HCT116 (cell line): Measurements from ENCODE around the gene TLR2. TPM values are rescaled to one million over a fixed set of nuclear protein-coding genes. Genes with fewer than 3 reads are reported as not detected.

ENCODE experiments used
- ATAC-seq: fragments of 200-7000 bp; cut with Tn5 transposase; 2 replicates; pipeline ENCODE4 v1.9.1; 2020; ENCODE audit warnings: mild to moderate bottlenecking, moderate library complexity
- Bru-seq: library from RNA; stranded (reverse); fragments of 400-500 nt; gene quantifications from one replicate; lab custom pipeline; 2021; lab: Mats Ljungman, UMichigan
- BruChase-seq, 2 experiments: library from RNA; stranded (reverse); fragments of 400-500 nt; gene quantifications; one replicate each; lab custom pipeline; 2021; lab: Mats Ljungman, UMichigan
- BruUV-seq: library from RNA; stranded (reverse); fragments of 400-500 nt; replicated peaks from 2 replicates; lab custom pipeline; 2021; lab: Mats Ljungman, UMichigan
- CTCF ChIA-PET: fragments of 300-600 bp; sonication (Branson Sonifier 250); formaldehyde crosslinking; loops from one replicate; lab custom pipeline; 2021; ENCODE audit warnings: antibody characterized with exemption; lab: Charles Lee
- POLR2A ChIA-PET: fragments of 300-600, 350-600 bp; sonication (Branson Sonifier 250); formaldehyde crosslinking; loops from one replicate; lab custom pipeline; 2021; ENCODE audit warnings: antibody characterized with exemption; lab: Charles Lee
- RAD21 ChIA-PET, 2 experiments: fragments of 300-600 bp; sonication (Branson Sonifier 250); formaldehyde crosslinking; loops; one replicate each; lab custom pipeline; 2023; ENCODE audit warnings: low total read pairs in 2 of 2; ENCODE audit not compliant: uncharacterized antibody in 2 of 2, unreplicated experiment in 2 of 2, low non-redundant PET in 1 of 2; lab: Charles Lee
- DNase-seq: peaks from one replicate; pipeline ENCODE4 v3.0.0-alpha.2; 2010; ENCODE audit warnings: low read depth, low spot score
- H2AFZ ChIP-seq: fragments of 200-600 bp; shearing (Covaris generic), sonication (generic); 2 replicates; pipeline ENCODE4 v1.6.1; 2017; ENCODE audit warnings: low read depth, mixed run types, mixed read lengths, antibody characterized with exemption, low read length; ENCODE audit not compliant: poor library complexity, severe bottlenecking
- H3K27ac ChIP-seq: 2 replicates; pipeline ENCODE4 v1.5.1; 2012; ENCODE audit warnings: low read depth, low read length
- H3K27me3 ChIP-seq: fragments of 200-600 bp; sonication (generic); 2 replicates; pipeline ENCODE4 v1.6.1; 2016; ENCODE audit warnings: mixed run types, low read length, mixed read lengths; ENCODE audit not compliant: insufficient read depth
- H3K36me3 ChIP-seq, 2 experiments: fragments of 200-500 bp in 1 of 2; fragments of 200-600 bp in 1 of 2; sonication (Bioruptor generic) in 1 of 2; sonication (generic) in 1 of 2; 2 replicates each; pipeline versions ENCODE4 v1.5.1 to v1.6.1; 2014 to 2016; ENCODE audit warnings: low read length in 2 of 2, inconsistent platforms in 1 of 2, mixed read lengths in 1 of 2, mixed run types in 1 of 2; ENCODE audit not compliant: insufficient read depth in 2 of 2, control insufficient read depth in 1 of 2
- H3K4me1 ChIP-seq, 2 experiments: fragments of 200-600 bp in 1 of 2; sonication (generic) in 1 of 2; 2 replicates each; pipeline versions ENCODE4 v1.5.1 to v1.6.1; 2012 to 2017; ENCODE audit warnings: low read length in 2 of 2, inconsistent platforms in 1 of 2, mild to moderate bottlenecking in 1 of 2, mixed read lengths in 1 of 2, mixed run types in 1 of 2, moderate library complexity in 1 of 2; ENCODE audit not compliant: insufficient read depth in 2 of 2, control insufficient read depth in 1 of 2
- H3K4me2 ChIP-seq: fragments of 200-600 bp; sonication (generic); 2 replicates; pipeline ENCODE4 v1.6.1; 2017; ENCODE audit warnings: mixed run types, low read length, mixed read lengths
- H3K4me3 ChIP-seq, 2 experiments: fragments of 200-600 bp in 1 of 2; sonication (generic) in 1 of 2; replicated peaks in 1 of 2; 2 replicates each; pipeline ENCODE4 v1.5.1; 2011 to 2016; ENCODE audit warnings: low read length in 2 of 2, control low read depth in 1 of 2, low read depth in 1 of 2, mild to moderate bottlenecking in 1 of 2, mixed read lengths in 1 of 2, mixed run types in 1 of 2
- H3K79me2 ChIP-seq: fragments of 200-600 bp; sonication (generic); 2 replicates; pipeline ENCODE4 v1.6.1; 2017; ENCODE audit warnings: mild to moderate bottlenecking, mixed run types, low read length, moderate library complexity, mixed read lengths; ENCODE audit not compliant: insufficient read depth
- H3K9ac ChIP-seq: fragments of 200-600 bp; sonication (generic); 2 replicates; pipeline ENCODE4 v1.6.1; 2016; ENCODE audit warnings: low read length, mixed read lengths
- H3K9me2 ChIP-seq: fragments of 200-600 bp; sonication (generic), shearing (Covaris generic); 2 replicates; pipeline ENCODE4 v1.6.1; 2017; ENCODE audit warnings: mixed run types, mild to moderate bottlenecking, moderate library complexity; ENCODE audit not compliant: insufficient read depth
- H3K9me3 ChIP-seq, 2 experiments: fragments of 200-500 bp in 1 of 2; fragments of 200-600 bp in 1 of 2; sonication (Bioruptor generic) in 1 of 2; sonication (generic) in 1 of 2; 2 replicates each; pipeline ENCODE4 v1.6.1; 2014 to 2017; ENCODE audit warnings: low read length in 2 of 2, mixed read lengths in 2 of 2, inconsistent platforms in 1 of 2, low read depth in 1 of 2, mild to moderate bottlenecking in 1 of 2, mixed run types in 1 of 2, moderate library complexity in 1 of 2; ENCODE audit not compliant: control insufficient read depth in 1 of 2, insufficient read depth in 1 of 2
- H4K20me1 ChIP-seq: fragments of 200-600 bp; sonication (generic), shearing (Covaris generic); 2 replicates; pipeline ENCODE4 v1.6.1; 2017; ENCODE audit warnings: mixed run types, mild to moderate bottlenecking, moderate library complexity; ENCODE audit not compliant: insufficient read depth
- ATF3 ChIP-seq: IDR thresholded peaks from 2 replicates; pipeline ENCODE4 v1.6.1; 2012
- CTCF ChIP-seq, 3 experiments: fragments of 200-600 bp in 1 of 3; sonication (generic) in 1 of 3; IDR thresholded peaks in 2 of 3; conservative IDR thresholded peaks in 1 of 3; 2 replicates each; pipeline ENCODE4 v1.5.1; 2012 to 2017; ENCODE audit warnings: low read depth in 2 of 3, low read length in 2 of 3, antibody characterized with exemption in 1 of 3, borderline replicate concordance in 1 of 3, control low read depth in 1 of 3, mild to moderate bottlenecking in 1 of 3, mixed read lengths in 1 of 3, mixed run types in 1 of 3, moderate library complexity in 1 of 3; ENCODE audit not compliant: insufficient read depth in 1 of 3
- EZH2phosphoT487 ChIP-seq: fragments of 200-600 bp; IDR thresholded peaks from 2 replicates; pipeline ENCODE4 v1.6.1; 2018; ENCODE audit warnings: antibody characterized with exemption, borderline replicate concordance
- FOSL1 ChIP-seq: IDR thresholded peaks from 2 replicates; pipeline ENCODE4 v1.6.1; 2012; ENCODE audit warnings: low read depth
- POLR2A ChIP-seq: IDR thresholded peaks from 2 replicates; pipeline ENCODE4 v1.7.0; 2011; ENCODE audit warnings: borderline replicate concordance; ENCODE audit not compliant: insufficient read depth, insufficient read length; ENCODE audit errors: extremely low read depth
- SIN3A ChIP-seq: IDR thresholded peaks from 2 replicates; pipeline ENCODE4 v1.6.1; 2012; ENCODE audit warnings: low read depth
- SP1 ChIP-seq: IDR thresholded peaks from 2 replicates; pipeline ENCODE4 v1.6.1; 2012; ENCODE audit warnings: low read depth
- TCF7L2 ChIP-seq: IDR thresholded peaks from 2 replicates; pipeline ENCODE4 v1.7.0; 2011; ENCODE audit warnings: borderline replicate concordance, inconsistent platforms; ENCODE audit not compliant: insufficient read depth, insufficient read length; ENCODE audit errors: extremely low read depth
- YY1 ChIP-seq: IDR thresholded peaks from 2 replicates; pipeline ENCODE4 v1.6.1; 2011; ENCODE audit warnings: low read length, low read depth, moderate library complexity, mild to moderate bottlenecking; ENCODE audit not compliant: insufficient replicate concordance; ENCODE audit errors: extremely low read depth
- ZBTB33 ChIP-seq: IDR thresholded peaks from 2 replicates; pipeline ENCODE4 v1.6.1; 2011; ENCODE audit warnings: mild to moderate bottlenecking, low read length, moderate library complexity; ENCODE audit not compliant: insufficient replicate concordance; ENCODE audit errors: extremely low read depth
- ZFX ChIP-seq: fragments of 450-650 bp; IDR thresholded peaks from 2 replicates; pipeline ENCODE4 v1.6.1; 2017
- ZNF274 ChIP-seq: fragments of 200-500 bp; sonication (Bioruptor generic); IDR thresholded peaks from 2 replicates; pipeline ENCODE4 v1.6.1; 2014; ENCODE audit warnings: mild to moderate bottlenecking, low read depth, low read length, inconsistent platforms
- intact Hi-C: fragments of 100-400 bp; cut with micrococcal nuclease; formaldehyde crosslinking; loops from 2 replicates; pipeline ENCODE4 v1.10.0; 2022
- long read RNA-seq: library from polyadenylated mRNA; unstranded; transcript quantifications from one replicate; pipeline ENCODE4 v2.0.0, GENCODE V29; 2021; ENCODE audit not compliant: unreplicated experiment
- polyA plus RNA-seq: library from polyadenylated mRNA; unstranded; fragments of >200 nt; gene quantifications from 2 replicates; pipeline ENCODE4 v1.2.1, GENCODE V29; 2012; ENCODE audit warnings: missing spikeins
- total RNA-seq: library from RNA; stranded (reverse); gene quantifications from one replicate; pipeline ENCODE4 v1.2.1, GENCODE V29; 2021; ENCODE audit not compliant: unreplicated experiment

TLR2 gene
- total RNA-seq, result 0.12 TPM
- not detected in 2 replicates for polyA plus RNA-seq
- Bru-seq, nascent RNA, result not detected
- BruChase-seq, experiment 1, labeled RNA remaining after a 6-hour chase, result percentile 4 among the genes with signal in this experiment
- not detected for BruChase-seq, experiment 2, labeled RNA remaining after a 2-hour chase
- long read RNA-seq, result 0 reads

- no peak for TF ChIP-seq TCF7L2
- TF ChIP-seq ZFX, result no peak
- TF ChIP-seq SIN3A, result no peak
- no peak for TF ChIP-seq YY1
- TF ChIP-seq CTCF (IDR thresholded peaks at IDR 0.05 in 2 of 3, conservative IDR thresholded peaks at IDR 0.05 in 1 of 3; ENCODE audit: borderline replicate concordance in 1 of 3, insufficient read depth in 1 of 3, low read depth in 2 of 3, low read length in 2 of 3), result no peak
- no peak for TF ChIP-seq ATF3
- no peak for TF ChIP-seq FOSL1
- no peak for TF ChIP-seq SP1
- TF ChIP-seq ZNF274, result no peak
- no peak for TF ChIP-seq ZBTB33
- TF ChIP-seq EZH2phosphoT487, result no peak
- no peak for TF ChIP-seq POLR2A
- H3K9me3 ChIP-seq, result peaks cover 0 to 13% of the 10 kb centered on the region in 2 experiments; a peak in 2 of 4 replicates
- no peak within 1 kb of the TSS for H3K9ac ChIP-seq
- ATAC-seq (no peak), DNase-seq (no peak)
- no peaks in the 10 kb centered on the region for H3K4me1 ChIP-seq
- CTCF ChIA-PET, result no interaction called here
- no peaks in the 10 kb centered on the region for H3K79me2 ChIP-seq
- no peaks in the 10 kb centered on the region for H3K36me3 ChIP-seq
- no TSS peak for BruUV-seq
- no peak within 1 kb of the TSS for H2AFZ ChIP-seq
- RAD21 ChIA-PET, result no interaction called here
- H3K27me3 ChIP-seq, result no peaks in the 10 kb centered on the region
- no peak within 1 kb of the TSS for H3K27ac ChIP-seq
- H3K4me2 ChIP-seq, result no peak within 1 kb of the TSS
- no peaks in the 10 kb centered on the region for H4K20me1 ChIP-seq
- H3K9me2 ChIP-seq, result no peaks in the 10 kb centered on the region
- H3K4me3 ChIP-seq, result no peak within 1 kb of the TSS
- POLR2A ChIA-PET, result no interaction called here
- intact Hi-C loops, result no loop called here
Observed at GRCh38 chr4:153684182-153684970, at the start of gene TLR2. TSS of gene TLR2 (plus strand) at chr4:153684280. CDS start at chr4:153702908, 18,628 bp downstream.
